GM19240 (cell line): ENCODE measurements around the gene PTCD1.
"Not testable (repeated sequence)": the region's sequence is repeated elsewhere in the genome, so short reads cannot be mapped to it uniquely, and the experiment has no call there.

ENCODE experiments used
- DNase-seq: peaks from one replicate; pipeline ENCODE4 v3.0.0; 2011; ENCODE audit warnings: low spot score; ENCODE audit not compliant: insufficient read length

The PTCD1 gene

DNA sequence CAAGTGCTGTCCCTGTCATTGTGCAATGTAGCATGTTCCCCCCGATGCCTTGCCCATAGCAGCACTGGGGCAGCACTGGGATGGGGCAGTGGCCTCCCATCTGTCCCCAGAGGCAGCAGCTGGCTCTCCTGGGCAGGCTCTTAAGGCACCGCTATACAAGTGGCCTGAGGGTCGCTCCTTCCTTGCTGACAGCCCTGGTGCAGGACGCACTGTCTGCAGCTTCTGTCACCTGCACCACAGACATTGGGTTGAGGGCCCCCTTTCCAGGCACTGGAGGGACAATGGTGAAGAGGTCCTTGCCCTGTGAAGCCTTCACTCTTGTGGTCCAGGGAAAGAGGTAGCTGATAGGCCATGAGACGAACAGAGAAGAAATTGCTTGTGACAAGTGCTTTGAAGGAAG lies 10.7 kb upstream of the PTCD1 start:
- DNase-seq, result no peak

- no peak for DNase-seq
Measured at GRCh38 chr7:99448855-99449254, 10.3 kb upstream of the PTCD1 start.

- no peak for DNase-seq
Measured at GRCh38 chr7:99447943-99448342, 9.3 kb upstream of the PTCD1 start.

- no peak for DNase-seq
Measured at GRCh38 chr7:99446096-99446495, 7.5 kb upstream of the PTCD1 start.

DNA sequence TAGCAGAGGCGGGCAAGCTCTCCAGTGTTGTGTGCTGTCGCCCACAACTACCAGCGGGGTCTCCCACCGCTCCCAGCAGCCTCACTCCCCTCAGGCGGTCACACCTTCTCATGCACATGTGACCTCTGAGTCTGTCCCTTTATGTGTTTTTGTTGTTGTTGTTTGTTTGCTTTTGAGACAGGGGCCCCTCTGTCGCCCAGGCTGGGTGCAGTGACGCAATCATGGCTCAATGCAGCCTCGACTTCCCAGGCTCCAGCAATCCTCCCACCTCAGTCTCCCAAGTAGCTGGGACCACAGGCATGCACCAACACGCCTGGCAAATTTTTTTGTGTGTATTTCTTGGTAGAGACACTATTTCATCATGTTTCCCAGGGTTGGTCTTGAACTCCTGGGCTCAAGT lies 1.6 kb upstream of the PTCD1 start:
- no peak for DNase-seq

- DNase-seq, result no peak
Measured at GRCh38 chr7:99437946-99438572, 539 bp downstream of the PTCD1 start.

- no peak for DNase-seq
Measured at GRCh38 chr7:99433158-99433557, 5.4 kb downstream of the PTCD1 start.

DNA sequence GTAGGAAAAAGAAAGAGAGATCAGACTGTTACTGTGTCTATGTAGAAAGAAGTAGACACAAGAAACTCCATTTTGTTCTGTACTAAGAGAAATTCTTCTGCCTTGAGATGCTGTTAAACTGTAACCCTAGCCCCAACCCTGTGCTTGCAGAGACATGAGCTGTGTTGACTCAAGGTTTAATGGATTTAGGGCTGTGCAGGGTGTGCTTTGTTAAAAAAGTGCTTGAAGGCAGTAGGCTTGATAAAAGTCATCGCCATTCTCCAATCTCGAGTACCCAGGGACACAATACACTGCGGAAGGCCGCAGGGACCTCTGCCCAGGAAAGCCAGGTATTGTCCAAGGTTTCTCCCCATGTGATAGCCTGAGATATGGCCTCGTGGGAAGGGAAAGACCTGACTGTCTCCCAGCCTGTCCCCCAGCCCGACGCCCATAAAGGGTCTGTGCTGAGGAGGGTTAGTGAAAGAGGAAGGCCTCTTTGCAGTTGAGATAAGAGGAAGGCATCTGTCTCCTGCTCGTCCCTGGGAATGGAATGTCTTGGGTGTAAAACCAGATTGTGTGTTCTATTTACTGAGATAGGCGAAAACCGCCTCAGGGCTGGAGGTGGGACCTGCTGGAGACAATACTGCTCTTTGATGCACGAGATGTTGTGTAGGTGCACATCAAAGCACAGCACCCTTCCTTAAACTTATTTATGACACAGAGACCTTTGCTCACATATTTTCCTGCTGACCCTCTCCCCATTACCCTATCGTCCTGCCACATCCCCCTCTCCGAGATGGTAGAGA lies 6.7 kb downstream of the PTCD1 start:
- not testable (repeated sequence) for DNase-seq

DNA sequence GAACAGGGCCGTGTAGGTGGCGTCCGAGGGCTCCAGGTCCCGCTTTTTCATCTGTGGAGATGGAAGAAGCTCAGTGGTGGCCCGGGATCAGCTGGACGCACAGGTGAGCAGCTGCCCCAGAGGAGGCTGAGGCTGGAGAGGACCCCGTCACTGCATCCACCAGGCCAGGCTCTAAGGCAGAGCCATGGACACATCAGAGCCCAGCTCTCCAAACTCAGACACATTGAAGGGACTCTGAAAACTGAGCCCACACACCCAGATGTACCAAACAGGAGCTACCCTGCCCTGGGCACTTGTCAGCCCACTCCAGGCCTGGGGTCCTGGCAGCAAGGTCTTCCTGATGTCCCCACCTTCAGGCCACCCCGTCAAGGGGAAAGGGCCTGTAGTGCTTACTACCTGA lies 8.8 kb downstream of the PTCD1 start:
- DNase-seq, result no peak

DNA sequence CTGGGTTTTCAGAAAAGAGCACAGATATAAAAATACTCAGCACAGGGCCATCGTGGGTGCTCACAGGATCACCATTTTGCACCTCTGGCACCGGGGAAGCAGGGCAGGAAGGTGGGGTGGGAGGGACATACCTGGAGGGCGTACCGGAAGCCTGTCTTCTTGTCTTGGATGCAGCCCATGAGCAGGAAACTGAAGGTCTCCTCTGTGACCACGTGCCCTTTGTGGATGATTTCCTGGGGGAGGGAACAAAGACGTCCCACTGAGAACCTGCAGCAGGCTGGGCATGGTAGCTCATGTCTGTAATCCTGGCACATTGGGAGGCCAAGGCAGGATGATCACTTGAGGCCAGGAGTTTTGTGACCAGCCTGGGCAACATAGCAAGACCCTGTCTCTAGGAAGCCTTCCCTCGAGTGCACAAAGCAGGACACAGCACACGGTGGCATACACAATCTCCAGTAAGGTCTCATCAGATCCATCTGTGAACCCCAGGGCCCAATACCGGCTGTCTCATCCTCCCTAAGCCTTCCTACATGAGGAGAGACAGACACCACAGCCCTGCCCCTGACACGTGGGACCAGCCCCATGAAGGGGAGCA lies 9.5 kb downstream of the PTCD1 start:
- DNase-seq, result no peak

- no peak for DNase-seq
Measured at GRCh38 chr7:99424932-99425730, 13.5 kb downstream of the PTCD1 start.

- no peak for DNase-seq
Measured at GRCh38 chr7:99422625-99423024, 16.0 kb downstream of the PTCD1 start.

- DNase-seq, result no peak
Measured at GRCh38 chr7:99422186-99422585, 16.4 kb downstream of the PTCD1 start.

DNA sequence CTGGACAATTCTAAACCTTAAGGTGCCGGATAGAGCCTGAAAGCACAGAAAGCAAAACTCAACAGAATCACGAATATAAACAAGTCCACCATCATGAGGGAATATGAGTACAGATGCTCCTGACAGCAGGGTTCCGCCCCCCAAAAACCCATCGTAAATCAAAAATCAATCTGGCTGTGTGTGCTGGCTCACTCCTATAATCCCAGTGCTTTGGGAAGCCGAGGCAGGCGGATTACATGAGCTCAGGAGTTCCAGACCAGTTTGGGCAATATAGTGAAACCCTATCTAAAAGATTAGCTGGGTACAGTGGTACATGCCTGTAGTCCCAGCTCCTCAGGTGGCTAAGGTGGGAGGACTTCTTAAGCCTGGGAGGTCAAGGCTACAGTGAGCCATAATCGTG lies 17.6 kb downstream of the PTCD1 start:
- no peak for DNase-seq

DNA sequence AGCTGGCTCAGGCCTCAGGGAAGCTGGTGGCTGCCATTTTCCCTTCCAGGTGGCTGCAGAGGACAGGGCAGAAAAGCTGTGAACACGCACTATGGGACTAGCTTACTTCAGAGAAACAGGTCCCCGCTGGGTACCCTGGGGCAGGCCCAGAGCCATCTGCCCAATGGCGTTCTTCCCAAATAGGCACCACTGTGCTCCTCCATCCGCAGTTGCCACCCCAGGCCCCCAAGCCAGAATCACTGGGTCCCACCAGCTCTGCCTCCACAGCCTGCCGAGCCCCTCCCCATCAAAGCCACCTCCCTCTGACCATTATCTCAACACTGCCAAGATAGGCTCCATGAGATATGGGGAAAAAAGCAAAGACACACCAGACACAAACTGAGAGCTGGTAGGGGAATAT lies 18.4 kb downstream of the PTCD1 start:
- no peak for DNase-seq

DNA sequence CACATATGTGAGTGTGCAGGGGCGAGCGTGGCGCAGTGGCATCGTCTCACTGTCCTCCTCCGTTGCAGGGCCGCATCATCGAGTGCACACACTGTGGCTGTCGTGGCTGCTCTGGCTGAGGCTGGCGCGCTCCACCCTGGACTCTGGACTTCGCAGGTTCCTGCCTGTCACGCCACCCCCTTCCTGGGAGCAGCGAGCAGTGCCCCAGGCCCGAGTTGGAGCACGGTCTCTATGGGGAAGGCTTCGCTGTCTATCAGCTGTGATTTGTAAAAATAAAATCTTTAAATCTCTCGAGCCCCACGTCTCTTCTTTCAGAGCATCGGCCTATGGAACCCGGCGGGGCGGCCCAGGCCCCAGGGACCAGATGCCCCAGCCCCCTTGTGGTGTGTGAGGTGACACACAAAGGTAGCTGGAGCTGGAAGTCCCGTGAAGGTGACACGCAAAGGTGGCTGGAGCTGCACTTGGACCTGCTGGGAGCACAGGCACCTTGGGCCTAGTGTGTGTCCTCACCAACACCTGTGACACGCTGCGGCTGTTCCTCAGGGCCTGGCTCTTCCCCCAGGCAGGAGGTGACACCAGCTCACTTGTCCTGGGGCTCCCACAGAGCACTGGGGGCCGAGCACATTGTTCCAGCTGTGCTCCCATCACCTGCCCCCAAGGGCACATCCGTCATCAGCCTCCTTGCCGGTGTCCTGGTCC lies 19.1 kb downstream of the PTCD1 start:
- DNase-seq, result no peak

DNA sequence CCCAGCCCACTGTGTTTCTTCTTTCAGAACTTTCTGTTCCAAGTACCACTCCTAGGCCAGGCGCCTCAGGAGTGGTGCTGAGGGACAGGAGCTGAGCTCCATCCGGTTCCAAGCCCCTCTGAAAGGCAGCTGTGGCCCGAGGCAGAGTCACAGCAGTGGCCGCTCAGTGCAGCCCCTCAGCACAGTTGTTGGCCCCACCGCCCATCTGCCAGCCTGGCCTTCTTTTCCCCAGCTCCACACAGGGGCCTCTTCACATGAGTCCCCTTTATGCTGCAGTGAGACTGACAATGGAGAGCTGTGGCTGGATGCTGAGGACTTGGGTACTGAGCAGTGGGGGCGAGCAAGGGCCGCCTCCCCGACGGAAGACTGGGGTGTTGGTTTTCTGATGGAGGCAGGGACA lies 20.3 kb downstream of the PTCD1 start:
- DNase-seq, result no peak

DNA sequence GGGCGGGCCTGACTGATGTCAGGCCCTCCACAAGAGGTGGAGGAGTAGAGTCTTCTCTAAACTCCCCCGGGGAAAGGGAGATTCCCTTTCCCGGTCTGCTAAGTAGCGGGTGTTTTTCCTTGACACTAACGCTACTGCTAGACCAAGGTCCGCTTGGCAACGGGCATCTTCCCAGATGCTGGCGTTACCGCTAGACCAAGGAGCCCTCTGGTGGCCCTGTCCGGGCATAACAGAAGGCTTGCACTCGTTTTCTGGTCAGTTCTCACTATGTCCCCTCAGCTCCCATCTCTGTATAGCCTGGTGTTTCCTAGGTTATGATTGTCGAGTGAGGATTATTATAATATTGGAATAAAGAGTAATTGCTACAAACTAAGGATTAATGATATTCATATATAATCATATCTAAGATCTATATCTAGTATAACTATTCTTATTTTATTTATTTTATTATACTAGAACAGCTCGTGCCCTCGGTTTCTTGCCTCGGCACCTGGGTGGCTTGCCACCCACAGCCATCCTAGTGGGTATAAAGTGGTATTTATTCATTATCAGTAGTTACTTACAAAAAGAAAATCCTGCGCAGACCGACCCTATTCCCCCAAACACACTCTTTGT lies 23.0 kb downstream of the PTCD1 start:
- not testable (repeated sequence) for DNase-seq

DNA sequence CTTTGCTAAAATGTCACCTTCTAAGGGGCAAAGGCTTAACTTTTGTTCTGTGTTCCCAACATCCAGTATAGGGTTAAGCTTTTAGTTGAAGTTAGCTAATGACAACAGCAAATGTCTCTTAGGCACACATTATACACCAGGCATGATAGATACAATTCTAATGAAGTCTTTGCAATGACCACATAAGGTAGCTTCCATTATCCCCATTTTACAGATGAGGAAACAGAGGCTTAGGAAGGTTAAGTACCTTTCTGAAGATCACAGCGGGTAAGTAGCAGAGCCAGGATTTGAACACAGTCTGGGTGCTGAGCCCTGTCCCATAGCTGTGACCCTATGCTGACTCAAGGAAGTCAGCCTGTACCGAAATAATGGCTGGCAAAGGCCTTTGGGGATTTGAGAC lies 28.0 kb downstream of the PTCD1 start:
- no peak for DNase-seq

- DNase-seq, result no peak
Measured at GRCh38 chr7:99409806-99410205, 28.8 kb downstream of the PTCD1 start.

GRCh38 chr7:99409192-99409572 lies 29.4 kb downstream of the PTCD1 start:
- no peak for DNase-seq
